Glutamatergic neuron (in vitro differentiated cells): ENCODE results near the gene RPS26. TPM values are rescaled to one million over a fixed set of nuclear protein-coding genes. Genes with fewer than 3 reads are reported as not detected.
"Not testable (repeated sequence)": the region's sequence is repeated elsewhere in the genome, so short reads cannot be mapped to it uniquely, and the experiment has no call there.

Experiments used
- DNase-seq: peaks from one replicate; pipeline ENCODE4 v3.0.0; 2022
- H3K27ac Mint-ChIP-seq: one replicate; pipeline ENCODE4 v1.8.0; 2020; ENCODE audit warnings: mild to moderate bottlenecking, mixed read lengths, inconsistent platforms; ENCODE audit not compliant: unreplicated experiment
- H3K27me3 Mint-ChIP-seq: one replicate; pipeline ENCODE4 v1.8.0; 2020; ENCODE audit warnings: mild to moderate bottlenecking, moderate library complexity, mixed read lengths, inconsistent platforms; ENCODE audit not compliant: unreplicated experiment
- H3K36me3 Mint-ChIP-seq: one replicate; pipeline ENCODE4 v1.8.0; 2020; ENCODE audit warnings: mild to moderate bottlenecking, mixed read lengths, inconsistent platforms; ENCODE audit not compliant: unreplicated experiment
- H3K4me1 Mint-ChIP-seq: one replicate; pipeline ENCODE4 v1.8.0; 2020; ENCODE audit warnings: mild to moderate bottlenecking, low read depth, mixed read lengths, inconsistent platforms; ENCODE audit not compliant: unreplicated experiment
- H3K4me3 Mint-ChIP-seq: one replicate; pipeline ENCODE4 v1.8.0; 2020; ENCODE audit warnings: mild to moderate bottlenecking, mixed read lengths, inconsistent platforms; ENCODE audit not compliant: unreplicated experiment
- H3K9me3 Mint-ChIP-seq: one replicate; pipeline ENCODE4 v1.8.0; 2020; ENCODE audit warnings: mild to moderate bottlenecking, moderate library complexity, mixed read lengths, inconsistent platforms; ENCODE audit not compliant: unreplicated experiment
- CTCF ChIP-seq: fragments of 200-600 bp; sonication (generic); IDR thresholded peaks from one replicate; pipeline ENCODE4 v1.5.0; 2021; ENCODE audit not compliant: partially characterized antibody, unreplicated experiment
- total RNA-seq: library from RNA; stranded (reverse); fragmentation: NEBNext Ultra II Directional; extraction: Animal tissue kit (Norgen Biotek cat#: 25700); gene quantifications from one replicate; pipeline ENCODE4 v1.2.1, GENCODE V29; 2021; ENCODE audit not compliant: unreplicated experiment

RPS26 gene
- total RNA-seq, 1 donor from 2014 or later = 29.8 TPM

- no peak overlapping the region for H3K4me3 Mint-ChIP-seq
- no peak for TF ChIP-seq CTCF
- no peak overlapping the region for H3K27ac Mint-ChIP-seq
- DNase-seq = no peak
- H3K36me3 Mint-ChIP-seq = peaks cover 4% of the 10 kb centered on the region
- H3K9me3 Mint-ChIP-seq = no peaks in the 10 kb centered on the region
- H3K4me1 Mint-ChIP-seq = no peaks in the 10 kb centered on the region
- peaks cover 3% of the 10 kb centered on the region for H3K27me3 Mint-ChIP-seq
Measured at GRCh38 chr12:56062996-56063395, 21.3 kb downstream of the RPS26 start.

- Mint-ChIP-seq H3K9me3 (peaks cover under 1% of the 10 kb centered on the region), H3K4me3 (no peak overlapping the region), H3K4me1 (no peaks in the 10 kb centered on the region), H3K27ac (no peak overlapping the region), H3K36me3 (no peaks in the 10 kb centered on the region), H3K27me3 (peaks cover 4% of the 10 kb centered on the region)
- DNase-seq = no peak
- TF ChIP-seq CTCF = no peak
Measured at GRCh38 chr12:56071648-56072047, 29.9 kb downstream of the RPS26 start.

GRCh38 chr12:56074396-56074795 lies 32.7 kb downstream of the RPS26 start:
- Mint-ChIP-seq H3K4me3 (no peak overlapping the region), H3K27ac (peak overlapping the region; percentile 28), H3K27me3 (peaks cover 6% of the 10 kb centered on the region), H3K36me3 (no peaks in the 10 kb centered on the region), H3K4me1 (no peaks in the 10 kb centered on the region), H3K9me3 (peaks cover 5% of the 10 kb centered on the region)
- no peak for DNase-seq
- no peak for TF ChIP-seq CTCF

DNA sequence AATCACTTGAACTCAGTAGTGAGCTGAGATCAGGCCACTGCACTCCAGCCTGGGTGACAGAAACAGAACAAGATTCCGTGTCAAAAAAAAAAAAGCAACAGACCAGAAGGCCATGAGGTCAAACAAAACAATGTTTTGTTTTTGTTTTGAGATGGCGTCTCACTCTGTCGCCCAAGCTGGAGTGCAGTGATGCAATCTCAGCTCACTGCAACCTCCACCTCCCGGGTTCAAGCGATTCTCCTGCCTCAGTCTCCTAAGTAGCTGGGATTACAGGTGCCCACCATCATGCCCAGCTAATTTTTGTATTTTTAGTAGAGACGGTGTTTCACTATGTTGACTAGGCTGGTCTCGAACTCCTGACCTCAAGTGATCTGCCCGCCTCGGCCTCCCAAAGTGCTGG lies 36.2 kb downstream of the RPS26 start:
- not testable (repeated sequence) for H3K9me3 Mint-ChIP-seq, H3K27ac Mint-ChIP-seq, H3K4me3 Mint-ChIP-seq, H3K36me3 Mint-ChIP-seq, H3K27me3 Mint-ChIP-seq, DNase-seq, H3K4me1 Mint-ChIP-seq

- no peaks in the 10 kb centered on the region for H3K36me3 Mint-ChIP-seq
- peak overlapping the region; percentile 80 for H3K4me3 Mint-ChIP-seq
- peaks cover 7% of the 10 kb centered on the region for H3K9me3 Mint-ChIP-seq
- no peak overlapping the region for H3K27ac Mint-ChIP-seq
- TF ChIP-seq CTCF = no peak
- no peaks in the 10 kb centered on the region for H3K4me1 Mint-ChIP-seq
- H3K27me3 Mint-ChIP-seq = peaks cover 6% of the 10 kb centered on the region
- DNase-seq = no peak
Measured at GRCh38 chr12:56078427-56078826, 36.7 kb downstream of the RPS26 start.
